Measurements from ENCODE around the gene TMC6. TPM values are rescaled to one million over a fixed set of nuclear protein-coding genes. Genes with fewer than 3 reads are reported as not detected.

Gene TMC6
- total and polyA plus RNA-seq, 2 of the 13 experiments (the other 11 are each of a cell fraction or from before 2014, with no cell fraction given), result 48.4 to 99.1 TPM

DNA sequence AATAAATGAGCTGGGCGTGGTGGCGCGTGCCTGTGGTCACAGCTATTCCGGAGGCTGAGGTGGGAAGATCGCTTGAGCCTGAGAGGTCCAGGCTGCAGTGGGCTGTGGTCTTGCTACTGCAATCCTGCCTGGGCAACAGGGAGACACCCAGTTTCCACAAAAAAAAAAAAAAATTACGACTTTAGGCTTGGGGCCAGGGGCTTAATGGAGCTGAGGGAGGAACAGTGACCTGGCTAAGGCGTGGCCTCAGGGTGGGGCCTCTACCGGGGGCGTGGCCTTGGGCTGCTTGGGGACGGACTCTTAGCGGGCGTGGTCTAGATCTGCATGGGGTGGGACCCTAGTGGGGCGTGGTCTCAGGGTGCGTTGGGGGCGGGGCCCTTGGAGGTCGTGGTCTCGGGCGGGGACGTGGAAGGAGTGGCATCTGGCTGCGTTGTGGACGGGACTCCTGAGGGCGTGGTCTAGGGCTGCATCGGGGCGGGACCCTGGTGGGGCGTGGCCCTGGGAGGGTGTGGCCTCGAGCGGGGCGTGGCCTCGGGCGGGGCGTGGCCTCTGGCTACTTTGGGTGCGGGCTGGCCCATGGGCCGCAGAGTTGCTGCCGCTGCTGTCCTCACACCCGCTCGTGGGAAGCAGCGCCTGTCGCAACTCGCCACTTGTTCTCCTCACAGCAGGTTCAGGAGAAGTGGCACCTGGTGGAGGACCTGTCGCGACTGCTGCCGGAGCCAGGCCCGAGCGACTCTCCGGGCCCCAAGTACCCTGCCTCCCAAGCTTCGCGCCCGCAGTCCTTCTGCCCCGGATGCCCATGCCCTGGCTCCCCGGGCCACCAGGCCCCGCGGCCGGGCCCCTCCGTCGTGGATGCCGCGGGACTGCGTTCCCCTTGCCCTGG lies 11.9 kb upstream of the TMC6 start (continued):
- TF ChIP-seq, protein P1, sequence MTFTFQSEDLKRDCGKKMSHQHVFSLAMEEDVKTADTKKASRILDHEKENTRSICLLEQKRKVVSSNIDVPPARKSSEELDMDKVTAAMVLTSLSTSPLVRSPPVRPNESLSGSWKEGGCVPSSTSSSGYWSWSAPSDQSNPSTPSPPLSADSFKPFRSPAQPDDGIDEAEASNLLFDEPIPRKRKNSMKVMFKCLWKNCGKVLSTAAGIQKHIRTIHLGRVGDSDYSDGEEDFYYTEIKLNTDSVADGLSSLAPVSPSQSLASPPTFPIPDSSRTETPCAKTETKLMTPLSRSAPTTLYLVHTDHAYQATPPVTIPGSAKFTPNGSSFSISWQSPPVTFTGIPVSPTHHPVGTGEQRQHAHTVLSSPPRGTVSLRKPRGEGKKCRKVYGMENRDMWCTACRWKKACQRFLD (CRISPR knock-in tag; IDR thresholded peaks at IDR 0.05; ENCODE audit: borderline replicate concordance), result 0 out of 2 replicates have a peak, but pooled peaks have one; percentile 12
- peak; percentile 40; the same call in 1 of the 2 replicates for TF ChIP-seq MYC (CRISPR knock-in tag; IDR thresholded peaks at IDR 0.05; ENCODE audit: borderline replicate concordance)
- TF ChIP-seq ZNF138 (CRISPR knock-in tag; IDR thresholded peaks at IDR 0.05; ENCODE audit: low read depth), result no peak
- TF ChIP-seq, protein P2, sequence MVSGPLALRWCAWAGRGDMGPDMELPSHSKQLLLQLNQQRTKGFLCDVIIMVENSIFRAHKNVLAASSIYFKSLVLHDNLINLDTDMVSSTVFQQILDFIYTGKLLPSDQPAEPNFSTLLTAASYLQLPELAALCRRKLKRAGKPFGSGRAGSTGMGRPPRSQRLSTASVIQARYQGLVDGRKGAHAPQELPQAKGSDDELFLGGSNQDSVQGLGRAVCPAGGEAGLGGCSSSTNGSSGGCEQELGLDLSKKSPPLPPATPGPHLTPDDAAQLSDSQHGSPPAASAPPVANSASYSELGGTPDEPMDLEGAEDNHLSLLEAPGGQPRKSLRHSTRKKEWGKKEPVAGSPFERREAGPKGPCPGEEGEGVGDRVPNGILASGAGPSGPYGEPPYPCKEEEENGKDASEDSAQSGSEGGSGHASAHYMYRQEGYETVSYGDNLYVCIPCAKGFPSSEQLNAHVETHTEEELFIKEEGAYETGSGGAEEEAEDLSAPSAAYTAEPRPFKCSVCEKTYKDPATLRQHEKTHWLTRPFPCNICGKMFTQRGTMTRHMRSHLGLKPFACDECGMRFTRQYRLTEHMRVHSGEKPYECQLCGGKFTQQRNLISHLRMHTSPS (CRISPR knock-in tag; IDR thresholded peaks at IDR 0.05; ENCODE audit: low read depth), result no peak
- TF ChIP-seq MTF2 (CRISPR knock-in tag; IDR thresholded peaks at IDR 0.05; ENCODE audit: borderline replicate concordance), result no peak
- TF ChIP-seq BORCS8-MEF2B (CRISPR knock-in tag; IDR thresholded peaks at IDR 0.05), result no peak
- no peak for TF ChIP-seq ESRRA (CRISPR knock-in tag; IDR thresholded peaks at IDR 0.05; ENCODE audit: low read depth)
- no peak for TF ChIP-seq KDM6A (CRISPR knock-in tag; IDR thresholded peaks at IDR 0.05; ENCODE audit: low read depth)
- TF ChIP-seq ZNF7 (CRISPR knock-in tag; IDR thresholded peaks at IDR 0.05), result no peak
- TF ChIP-seq, protein P3, sequence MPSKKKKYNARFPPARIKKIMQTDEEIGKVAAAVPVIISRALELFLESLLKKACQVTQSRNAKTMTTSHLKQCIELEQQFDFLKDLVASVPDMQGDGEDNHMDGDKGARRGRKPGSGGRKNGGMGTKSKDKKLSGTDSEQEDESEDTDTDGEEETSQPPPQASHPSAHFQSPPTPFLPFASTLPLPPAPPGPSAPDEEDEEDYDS (CRISPR knock-in tag; IDR thresholded peaks at IDR 0.05), result peak; percentile 73; the same call in 1 of the 2 replicates
- TF ChIP-seq, protein P4, sequence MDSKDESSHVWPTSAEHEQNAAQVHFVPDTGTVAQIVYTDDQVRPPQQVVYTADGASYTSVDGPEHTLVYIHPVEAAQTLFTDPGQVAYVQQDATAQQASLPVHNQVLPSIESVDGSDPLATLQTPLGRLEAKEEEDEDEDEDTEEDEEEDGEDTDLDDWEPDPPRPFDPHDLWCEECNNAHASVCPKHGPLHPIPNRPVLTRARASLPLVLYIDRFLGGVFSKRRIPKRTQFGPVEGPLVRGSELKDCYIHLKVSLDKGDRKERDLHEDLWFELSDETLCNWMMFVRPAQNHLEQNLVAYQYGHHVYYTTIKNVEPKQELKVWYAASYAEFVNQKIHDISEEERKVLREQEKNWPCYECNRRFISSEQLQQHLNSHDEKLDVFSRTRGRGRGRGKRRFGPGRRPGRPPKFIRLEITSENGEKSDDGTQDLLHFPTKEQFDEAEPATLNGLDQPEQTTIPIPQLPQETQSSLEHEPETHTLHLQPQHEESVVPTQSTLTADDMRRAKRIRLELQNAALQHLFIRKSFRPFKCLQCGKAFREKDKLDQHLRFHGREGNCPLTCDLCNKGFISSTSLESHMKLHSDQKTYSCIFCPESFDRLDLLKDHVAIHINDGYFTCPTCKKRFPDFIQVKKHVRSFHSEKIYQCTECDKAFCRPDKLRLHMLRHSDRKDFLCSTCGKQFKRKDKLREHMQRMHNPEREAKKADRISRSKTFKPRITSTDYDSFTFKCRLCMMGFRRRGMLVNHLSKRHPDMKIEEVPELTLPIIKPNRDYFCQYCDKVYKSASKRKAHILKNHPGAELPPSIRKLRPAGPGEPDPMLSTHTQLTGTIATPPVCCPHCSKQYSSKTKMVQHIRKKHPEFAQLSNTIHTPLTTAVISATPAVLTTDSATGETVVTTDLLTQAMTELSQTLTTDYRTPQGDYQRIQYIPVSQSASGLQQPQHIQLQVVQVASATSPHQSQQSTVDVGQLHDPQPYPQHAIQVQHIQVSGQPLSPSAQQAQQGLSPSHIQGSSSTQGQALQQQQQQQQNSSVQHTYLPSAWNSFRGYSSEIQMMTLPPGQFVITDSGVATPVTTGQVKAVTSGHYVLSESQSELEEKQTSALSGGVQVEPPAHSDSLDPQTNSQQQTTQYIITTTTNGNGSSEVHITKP (CRISPR knock-in tag; IDR thresholded peaks at IDR 0.05; ENCODE audit: low read depth), result no peak; the same call in 1 of the 2 replicates
- no peak for TF ChIP-seq NCOA5 (CRISPR knock-in tag; IDR thresholded peaks at IDR 0.05)
- TF ChIP-seq ZNF652 (CRISPR knock-in tag; IDR thresholded peaks at IDR 0.05; ENCODE audit: borderline replicate concordance, low read depth), result no peak
- no peak for TF ChIP-seq ZNF143 (CRISPR knock-in tag; IDR thresholded peaks at IDR 0.05)
- TF ChIP-seq ZSCAN9 (CRISPR knock-in tag; IDR thresholded peaks at IDR 0.05; ENCODE audit: borderline replicate concordance), result no peak
- no peak for TF ChIP-seq ZNF33A (CRISPR knock-in tag; IDR thresholded peaks at IDR 0.05; ENCODE audit: borderline replicate concordance)
- TF ChIP-seq, protein P5, sequence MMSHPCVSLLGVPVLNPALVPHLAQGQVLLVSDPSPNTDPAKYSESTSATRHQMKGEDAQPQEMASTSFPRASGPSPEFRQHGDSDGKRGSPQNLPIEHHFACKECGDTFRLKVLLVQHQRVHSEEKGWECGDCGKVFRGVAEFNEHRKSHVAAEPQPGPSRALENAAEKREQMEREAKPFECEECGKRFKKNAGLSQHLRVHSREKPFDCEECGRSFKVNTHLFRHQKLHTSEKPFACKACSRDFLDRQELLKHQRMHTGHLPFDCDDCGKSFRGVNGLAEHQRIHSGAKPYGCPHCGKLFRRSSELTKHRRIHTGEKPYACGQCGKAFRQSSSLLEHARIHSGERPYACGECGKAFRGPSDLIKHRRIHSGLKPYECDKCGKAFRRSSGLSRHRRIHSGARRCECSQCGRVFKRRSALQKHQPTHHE (CRISPR knock-in tag; IDR thresholded peaks at IDR 0.05; ENCODE audit: borderline replicate concordance), result peak; percentile 82; the same call in 1 of the 2 replicates
- peak; percentile 48; the same call in 1 of the 2 replicates for TF ChIP-seq TAF1 (CRISPR knock-in tag; IDR thresholded peaks at IDR 0.05)
- TF ChIP-seq, protein P6, sequence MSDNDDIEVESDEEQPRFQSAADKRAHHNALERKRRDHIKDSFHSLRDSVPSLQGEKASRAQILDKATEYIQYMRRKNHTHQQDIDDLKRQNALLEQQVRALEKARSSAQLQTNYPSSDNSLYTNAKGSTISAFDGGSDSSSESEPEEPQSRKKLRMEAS (IDR thresholded peaks at IDR 0.05), result peak; percentile 48

All from HepG2 (cell line).